ENCODE results near the gene PLAAT3.
"Not testable (repeated sequence)": the region's sequence is repeated elsewhere in the genome, so short reads cannot be mapped to it uniquely, and the experiment has no call there.

GRCh38 chr11:63602290-63603179 lies 11.7 kb downstream of the PLAAT3 start:
- TF ChIP-seq CTCF (IDR thresholded peaks at IDR 0.05; ENCODE audit: control extremely low read depth in 1 of 3, insufficient read depth in 1 of 3, low read depth in 1 of 3, low read length in 3 of 3); EZH2 (IDR thresholded peaks at IDR 0.05; ENCODE audit: low read depth, low read length, severe bottlenecking); BRCA1 (IDR thresholded peaks at IDR 0.05; ENCODE audit: low read depth, low read length); TCF12 (IDR thresholded peaks at IDR 0.05; ENCODE audit: low read depth, low read length); YY1 (IDR thresholded peaks at IDR 0.05; ENCODE audit: low read depth, low read length); POLR2A (IDR thresholded peaks at IDR 0.05; ENCODE audit: control extremely low read depth in 1 of 2, low read depth in 2 of 2, low read length in 2 of 2); CBX5 (IDR thresholded peaks at IDR 0.05; ENCODE audit: low read depth, low read length); CBX8 (IDR thresholded peaks at IDR 0.05; ENCODE audit: borderline replicate concordance, low read depth, low read length); HDAC2 (IDR thresholded peaks at IDR 0.05; ENCODE audit: borderline replicate concordance in 1 of 2, low read depth in 2 of 2, low read length in 2 of 2): not testable (repeated sequence)
- TF ChIP-seq, protein P1, sequence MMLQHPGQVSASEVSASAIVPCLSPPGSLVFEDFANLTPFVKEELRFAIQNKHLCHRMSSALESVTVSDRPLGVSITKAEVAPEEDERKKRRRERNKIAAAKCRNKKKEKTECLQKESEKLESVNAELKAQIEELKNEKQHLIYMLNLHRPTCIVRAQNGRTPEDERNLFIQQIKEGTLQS (IDR thresholded peaks at IDR 0.05; ENCODE audit: insufficient read depth, low read depth, low read length), result not testable (repeated sequence)
